SHP77 (cell line): Measurements from ENCODE around the gene KRCC1.

Source experiments
- DNase-seq, 2 experiments: peaks; one replicate each; lab custom pipeline; 2025; lab: John Stamatoyannopoulos, UW

KRCC1 gene

DNA sequence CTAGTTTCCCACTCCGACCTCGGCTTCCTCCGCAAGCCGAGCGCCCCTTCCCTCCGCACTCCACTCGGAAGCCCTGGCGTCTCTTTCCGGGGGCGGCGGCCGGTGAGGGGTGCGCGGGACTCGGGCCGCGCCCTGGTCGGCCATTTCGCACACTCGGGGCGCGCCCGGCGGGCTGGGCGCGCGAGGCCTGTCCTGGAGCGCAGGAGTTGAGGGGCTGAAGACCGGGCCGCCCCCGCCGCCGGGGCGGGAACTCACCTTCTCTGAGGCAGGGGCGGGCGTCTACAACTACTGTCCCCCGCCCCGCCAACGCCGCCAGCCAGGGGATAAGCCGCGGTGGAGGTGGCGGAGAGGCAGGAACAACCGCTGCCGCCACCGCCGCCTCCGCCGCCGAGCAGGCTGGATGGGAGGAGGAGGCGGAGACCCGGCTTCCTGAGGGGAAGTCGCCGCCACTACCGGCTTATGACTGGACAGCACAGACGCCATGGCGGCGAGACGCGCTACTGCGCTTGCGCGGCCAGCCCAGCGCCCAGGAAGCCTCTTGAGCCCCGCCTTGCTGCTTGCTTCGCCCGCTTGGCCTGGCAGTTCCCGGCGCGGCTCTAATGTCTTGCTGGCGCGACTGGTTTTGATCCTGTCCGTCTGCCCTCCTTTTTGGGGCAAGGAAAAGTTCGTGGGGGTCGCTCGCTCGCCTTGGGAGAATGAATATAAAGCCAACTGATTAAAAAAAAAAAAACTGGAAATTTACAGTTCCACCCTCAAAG is at the start of gene KRCC1:
Gene KRCC1, minus strand, starts transcription at position 413 of the 758 bp plus-strand sequence. CDS start 27,220 bp downstream, outside the sequence.
- peak; percentile 77 to 85 for DNase-seq

DNA sequence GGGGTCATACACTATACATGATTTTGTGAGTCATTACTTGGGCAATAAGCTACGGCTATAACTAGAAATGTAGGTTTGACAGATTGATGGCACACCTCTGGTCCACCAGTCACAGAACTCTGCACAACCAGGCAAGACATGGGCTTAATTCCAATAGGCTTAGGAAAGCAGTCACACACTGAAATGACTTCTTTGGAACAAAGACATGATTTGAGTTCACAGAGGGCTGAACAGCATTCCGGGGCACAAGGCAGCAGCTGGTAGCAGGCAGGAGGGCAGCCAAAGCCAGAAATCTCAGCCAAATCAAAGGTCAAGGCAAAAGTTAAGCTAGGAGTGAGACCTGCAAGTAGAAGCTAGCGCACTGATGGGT is 44.9 kb upstream of the KRCC1 start:
- no peak for DNase-seq

DNA sequence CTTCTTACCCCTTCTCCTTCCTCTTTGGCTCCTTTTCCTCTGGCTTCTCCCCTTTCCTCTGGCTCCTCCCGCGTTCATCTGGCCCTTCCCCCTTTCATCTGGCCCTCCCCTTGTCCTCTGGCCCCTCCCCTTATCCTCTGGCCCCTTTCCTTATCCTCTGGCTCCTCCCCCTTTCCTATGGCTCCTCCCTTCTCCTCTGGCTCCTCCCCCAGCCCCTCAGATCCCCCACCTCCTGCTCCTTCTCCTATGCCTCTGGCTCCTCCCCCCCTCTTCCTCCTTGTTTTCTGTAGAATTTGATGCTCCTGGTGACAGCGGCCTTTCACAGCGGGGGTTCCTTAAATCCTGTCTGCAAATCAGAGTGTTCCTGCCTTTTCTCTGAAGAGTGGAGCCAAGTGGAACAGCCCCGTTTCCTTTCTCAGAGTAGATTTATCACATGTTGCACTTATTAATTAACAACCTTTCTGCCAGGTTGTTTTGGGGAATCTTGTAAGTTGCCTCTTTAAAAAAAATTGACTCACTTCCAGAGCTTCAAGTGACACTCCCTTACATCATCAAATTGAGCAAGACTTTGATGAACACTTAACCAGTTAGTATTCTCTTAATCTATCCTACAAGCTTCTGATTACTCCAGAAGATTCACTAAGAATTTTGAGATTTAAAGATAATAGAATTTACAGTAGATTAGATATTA is 44.4 kb upstream of the KRCC1 start:
- no peak for DNase-seq

DNA sequence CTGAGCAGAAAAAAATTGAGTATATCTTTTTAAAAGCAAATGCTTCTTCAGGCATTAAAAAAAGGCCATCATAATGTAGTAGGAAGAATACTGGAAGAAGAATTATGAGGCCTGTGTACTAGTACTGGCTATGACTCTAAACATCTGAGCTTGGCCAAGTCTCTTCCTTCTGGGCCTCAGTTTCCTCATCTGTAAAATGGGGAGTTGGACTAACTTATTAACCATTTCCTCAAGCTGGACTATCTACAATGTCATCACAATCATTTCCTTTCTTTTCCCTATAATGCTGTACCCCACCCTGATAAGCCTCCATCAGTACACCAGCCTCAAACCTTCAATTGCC is 42.9 kb upstream of the KRCC1 start:
- no peak for DNase-seq

DNA sequence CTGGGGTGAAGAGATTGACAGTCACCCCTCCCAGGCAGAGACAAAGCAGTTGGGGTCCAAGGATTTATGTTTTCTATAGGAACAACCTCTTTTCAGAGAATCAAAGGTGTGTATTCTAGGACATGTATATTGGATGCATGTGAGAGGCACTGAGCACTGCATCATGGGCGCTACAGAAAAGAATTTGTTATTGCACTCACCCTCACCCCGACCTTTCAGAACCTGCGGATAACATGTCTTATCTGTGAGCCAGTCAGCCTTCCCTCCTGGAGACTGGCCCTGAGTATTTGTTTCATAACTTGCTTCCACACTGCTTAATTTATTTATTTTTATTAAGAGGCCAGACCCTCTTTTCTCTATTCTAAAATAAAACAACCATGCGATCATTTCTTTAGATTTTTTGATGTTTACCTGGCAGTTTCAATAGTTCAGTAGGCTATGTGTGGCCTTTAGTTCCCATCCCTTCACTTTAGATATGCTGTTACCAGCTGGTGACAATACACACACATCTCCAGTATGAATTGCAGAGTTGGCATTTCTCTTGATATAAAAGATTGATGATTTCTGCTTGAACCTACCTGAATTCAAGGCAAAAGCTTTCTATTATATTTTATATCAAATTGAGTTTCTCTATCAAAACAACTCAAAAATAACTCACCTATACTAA is 42.4 kb upstream of the KRCC1 start:
- no peak for DNase-seq

DNA sequence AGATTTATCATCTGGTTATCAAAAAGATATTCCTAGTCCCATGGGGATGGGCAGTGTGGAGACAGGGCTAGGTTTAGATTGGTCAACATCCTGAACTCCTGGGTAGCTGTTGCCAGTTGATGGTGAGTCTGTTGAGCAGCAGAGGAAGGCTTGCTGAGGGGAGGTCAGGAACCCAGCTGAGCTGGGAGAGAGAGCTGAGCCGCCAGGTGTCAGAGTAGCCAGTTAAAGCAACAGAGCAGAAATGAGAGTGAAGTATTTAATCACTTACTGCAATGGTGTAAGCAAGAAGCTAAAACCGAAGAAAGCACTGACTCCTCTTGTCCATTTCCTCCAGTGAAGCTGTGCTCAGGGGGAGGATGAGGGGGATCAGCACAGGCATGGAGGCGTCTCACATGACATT is 41.6 kb upstream of the KRCC1 start:
- no peak for DNase-seq

DNA sequence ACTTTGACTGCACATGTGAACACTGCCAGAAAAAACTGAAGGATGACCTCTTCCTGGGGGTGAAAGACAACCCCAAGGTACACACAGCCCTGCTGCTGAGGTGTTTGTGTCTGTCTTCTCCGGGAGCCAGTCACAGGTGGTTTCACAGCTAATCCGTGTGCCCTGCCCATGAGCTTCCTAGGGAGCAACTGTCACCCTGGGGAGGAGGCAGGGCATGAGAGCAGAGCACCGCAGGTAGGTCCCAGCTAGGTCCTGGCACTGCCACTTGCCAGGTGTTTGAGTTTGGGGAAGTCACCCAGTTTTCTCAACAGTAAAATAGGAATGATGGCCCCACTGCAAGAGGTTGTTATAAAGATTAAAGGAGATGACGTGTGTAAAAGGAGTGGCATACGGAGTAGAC is 41.1 kb upstream of the KRCC1 start:
- no peak for DNase-seq

DNA sequence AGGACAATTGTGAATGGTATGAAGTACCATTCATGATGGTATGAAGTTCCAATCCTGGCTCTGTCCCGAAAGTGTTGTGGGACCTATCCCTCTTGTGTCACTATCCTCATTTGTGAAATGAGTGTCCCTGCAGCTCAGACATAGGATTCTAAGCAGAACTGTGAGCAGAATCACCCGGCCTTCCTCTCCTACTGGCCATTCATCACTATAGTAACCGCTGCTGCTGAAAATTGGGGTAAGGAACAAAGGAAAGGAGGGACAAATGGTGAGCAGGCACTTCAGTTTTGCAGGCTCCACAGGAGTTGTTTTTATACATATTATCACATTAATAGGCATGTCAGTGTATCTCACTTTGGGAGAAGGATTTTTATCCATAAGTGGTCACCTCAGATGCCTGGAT is 39.4 kb upstream of the KRCC1 start:
- no peak for DNase-seq

DNA sequence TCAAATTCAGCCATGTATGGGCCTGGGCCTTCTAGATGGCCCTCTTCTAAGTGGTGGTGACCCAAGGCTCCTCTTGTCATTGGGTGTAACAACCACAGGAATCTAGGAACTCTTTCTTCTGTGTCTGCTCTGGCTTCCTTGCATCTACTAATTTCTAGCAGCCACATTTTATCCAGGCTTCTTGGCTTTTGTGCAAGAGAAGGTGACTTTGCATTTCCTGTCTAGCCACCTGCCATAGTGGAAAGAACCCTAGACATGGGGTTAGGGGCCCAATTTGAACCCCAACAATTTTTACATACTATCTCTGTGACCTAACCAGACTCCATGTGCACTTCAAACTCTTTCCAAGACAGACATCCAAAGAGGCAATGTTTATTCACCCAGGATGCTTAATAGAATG is 37.2 kb upstream of the KRCC1 start:
- DNase-seq = no peak

DNA sequence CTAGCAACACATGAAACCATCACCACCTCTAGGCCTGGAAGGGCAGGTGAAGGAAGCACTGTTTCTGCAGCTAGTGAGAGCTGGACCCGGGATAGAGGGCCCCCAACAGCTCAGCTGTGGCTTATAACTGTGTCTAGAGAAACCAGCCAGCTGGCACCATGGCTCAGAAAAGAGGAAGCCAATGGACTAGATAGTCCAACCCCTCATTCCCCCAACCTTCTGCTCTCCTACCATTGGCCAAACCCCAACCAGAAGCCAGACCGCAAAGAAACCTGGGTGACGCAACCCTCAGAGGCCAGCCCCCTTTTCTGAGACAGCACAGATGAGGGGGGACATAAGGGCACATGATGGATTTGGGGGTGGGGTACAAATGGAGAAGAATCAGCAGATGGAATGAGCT is 36.4 kb upstream of the KRCC1 start:
- DNase-seq = no peak

DNA sequence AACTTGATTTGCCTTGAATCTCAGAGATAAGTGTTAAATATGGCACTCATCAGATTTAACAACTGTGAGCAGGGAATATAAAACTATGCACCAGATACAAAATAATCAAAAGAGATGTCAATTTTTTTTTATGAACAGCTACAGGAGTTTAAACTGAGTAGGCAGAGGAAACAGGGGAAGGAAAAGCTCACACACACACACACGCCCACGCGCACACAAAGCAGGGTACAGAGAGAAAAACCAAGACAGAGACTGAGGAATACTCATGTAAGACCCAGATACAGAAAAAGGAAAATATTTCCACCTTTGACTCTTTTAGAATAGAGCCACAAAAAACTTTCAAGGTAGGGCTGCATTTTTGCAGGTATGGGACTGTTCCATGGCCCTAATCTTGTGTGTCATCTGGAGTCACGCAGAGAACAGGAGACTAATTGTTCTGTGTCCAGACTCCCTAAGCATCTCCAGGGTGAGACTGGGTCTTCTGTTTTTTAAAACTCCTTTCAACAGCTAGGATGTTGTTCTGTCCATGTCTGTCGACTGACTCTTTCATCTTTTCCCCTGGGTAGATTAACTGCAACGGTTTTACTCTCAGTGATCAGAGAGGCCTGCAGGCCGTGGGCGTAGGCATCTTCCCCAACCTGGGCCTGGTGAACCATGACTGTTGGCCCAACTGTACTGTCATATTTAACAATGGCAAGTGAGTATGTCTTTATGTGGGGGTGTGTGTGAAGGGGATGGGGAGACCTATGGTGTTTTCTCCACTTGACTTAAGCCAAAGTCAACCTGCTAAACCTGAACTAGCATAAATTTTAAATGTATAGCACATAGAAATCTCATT is 35.1 kb upstream of the KRCC1 start:
- DNase-seq = no peak

DNA sequence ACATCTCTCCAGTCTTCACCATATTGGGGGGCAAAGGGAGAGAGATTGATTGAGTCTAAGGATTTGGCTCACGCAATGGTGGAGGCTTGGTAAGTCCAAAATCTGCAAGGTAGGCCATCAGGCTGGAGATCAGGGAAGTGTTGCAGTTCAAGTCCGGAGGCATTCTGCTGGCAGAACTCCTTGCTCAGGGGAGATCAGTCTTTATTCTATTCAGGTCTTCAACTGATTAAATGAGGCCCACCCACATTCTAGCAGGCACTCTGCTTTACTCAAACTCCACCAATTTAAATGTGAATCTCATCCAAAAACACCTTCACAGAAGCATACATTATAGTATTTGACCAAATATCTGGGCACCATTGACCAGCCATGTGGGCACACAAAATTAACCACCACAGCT is 33.4 kb upstream of the KRCC1 start:
- DNase-seq = no peak

DNA sequence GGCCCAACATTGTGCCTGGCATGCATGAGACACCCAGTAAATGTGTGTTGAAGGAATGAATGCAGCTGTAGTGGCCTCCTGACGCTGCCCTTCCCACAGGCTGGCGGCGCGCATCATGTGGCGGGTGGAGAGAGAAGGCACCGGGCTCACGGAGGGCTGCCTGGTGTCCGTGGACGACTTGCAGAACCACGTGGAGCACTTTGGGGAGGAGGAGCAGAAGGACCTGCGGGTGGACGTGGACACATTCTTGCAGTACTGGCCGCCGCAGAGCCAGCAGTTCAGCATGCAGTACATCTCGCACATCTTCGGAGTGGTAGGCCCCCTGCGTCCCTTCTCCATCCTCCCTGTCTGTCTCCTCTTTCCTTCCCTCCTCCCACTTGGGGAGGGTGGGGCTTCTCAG is 32.2 kb upstream of the KRCC1 start:
- no peak for DNase-seq

DNA sequence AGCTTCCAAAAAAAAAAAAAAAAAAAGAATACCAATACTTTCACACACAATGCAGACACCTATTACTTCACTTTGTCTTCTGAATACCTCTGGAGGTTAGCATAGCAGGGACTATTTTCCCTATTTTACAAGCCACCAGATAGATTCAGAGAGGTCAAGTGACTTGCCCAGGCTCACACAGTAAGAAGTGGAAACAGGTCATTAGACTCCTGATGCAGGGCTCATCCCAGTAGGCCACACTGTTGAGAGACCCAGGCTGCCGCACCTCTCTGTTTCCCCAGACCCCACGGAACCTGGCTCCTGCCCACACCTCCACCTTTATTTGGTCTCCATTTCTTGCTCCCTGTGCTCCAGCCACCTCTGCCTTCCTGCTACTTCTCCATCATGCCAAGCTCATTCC is 31.5 kb upstream of the KRCC1 start:
- no peak for DNase-seq

DNA sequence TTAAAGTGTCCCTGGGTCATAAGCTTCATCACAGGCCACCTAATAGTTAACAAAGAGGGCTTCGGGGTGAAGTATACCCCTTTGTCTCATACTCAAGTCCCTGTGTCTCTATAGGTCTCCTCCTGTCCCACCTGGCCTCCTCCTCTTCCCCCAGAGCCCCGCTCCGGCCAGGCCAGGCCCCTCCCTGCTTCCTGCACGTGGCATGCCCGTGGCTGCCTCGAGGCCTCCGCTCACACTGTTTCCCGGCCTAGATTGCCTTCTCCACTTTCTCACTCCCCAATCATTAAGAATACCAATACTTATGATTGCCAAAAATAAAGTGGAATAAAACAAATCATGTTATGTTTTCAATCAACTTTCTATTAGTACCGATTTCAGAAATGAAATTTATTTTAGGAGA is 30.8 kb upstream of the KRCC1 start:
- no peak for DNase-seq

DNA sequence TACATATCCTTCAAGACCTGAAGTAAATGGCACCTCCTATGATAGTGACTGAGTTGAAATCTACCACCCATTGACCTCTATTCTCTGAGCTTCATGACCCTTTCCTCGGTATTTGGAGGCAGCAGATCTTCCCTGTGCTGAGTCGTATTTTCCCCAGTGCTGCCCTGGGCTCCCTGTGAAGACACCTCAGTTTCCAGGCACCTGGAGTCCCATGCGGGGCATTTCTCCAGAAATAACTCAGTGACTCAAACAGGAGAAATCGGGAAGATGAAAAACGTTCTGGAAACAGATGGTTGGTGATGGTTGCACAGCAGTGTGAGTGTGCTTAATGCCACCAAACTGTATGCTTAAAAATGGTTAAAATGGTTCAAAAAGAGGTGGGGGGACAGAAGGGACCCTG is 30.0 kb upstream of the KRCC1 start:
- DNase-seq = no peak

DNA sequence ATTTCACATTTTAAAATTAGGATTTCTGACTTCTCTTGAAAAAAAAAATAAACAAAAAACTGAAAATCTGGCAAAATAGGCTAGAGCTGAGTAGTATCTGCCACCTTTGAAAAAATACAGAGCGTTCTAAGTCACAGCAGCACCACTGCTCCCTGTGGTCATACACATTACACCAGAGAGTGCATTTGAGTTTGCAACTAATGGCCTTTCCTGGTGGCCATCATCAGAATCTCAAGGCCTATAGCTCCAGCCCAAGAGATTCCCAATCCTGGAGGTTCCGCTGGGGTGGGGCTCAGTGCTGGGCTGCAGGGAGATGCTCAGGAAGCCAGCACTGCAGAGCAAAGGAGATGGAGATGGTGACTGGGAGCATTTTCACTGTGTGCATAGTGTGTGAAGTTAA is 29.5 kb upstream of the KRCC1 start:
- DNase-seq = no peak

DNA sequence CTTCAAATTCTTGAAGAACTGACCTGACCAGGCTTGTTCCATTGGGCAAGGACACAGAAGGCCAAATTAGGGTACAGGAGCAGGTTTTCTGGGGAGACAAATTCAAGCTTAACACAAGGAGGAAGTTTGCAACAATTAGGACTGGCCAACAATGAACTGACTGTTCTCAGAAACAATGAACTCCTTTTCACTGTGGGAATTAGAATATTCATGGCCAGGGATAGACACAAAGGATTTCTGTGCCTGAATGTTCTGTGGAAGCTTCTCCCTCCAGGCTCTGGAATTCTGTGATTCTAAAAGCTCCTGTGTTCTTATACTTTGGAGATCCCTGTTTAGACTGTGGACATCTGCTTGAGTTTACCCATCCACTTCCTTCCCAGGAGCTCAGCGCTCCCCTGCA is 27.2 kb upstream of the KRCC1 start:
- DNase-seq = no peak

DNA sequence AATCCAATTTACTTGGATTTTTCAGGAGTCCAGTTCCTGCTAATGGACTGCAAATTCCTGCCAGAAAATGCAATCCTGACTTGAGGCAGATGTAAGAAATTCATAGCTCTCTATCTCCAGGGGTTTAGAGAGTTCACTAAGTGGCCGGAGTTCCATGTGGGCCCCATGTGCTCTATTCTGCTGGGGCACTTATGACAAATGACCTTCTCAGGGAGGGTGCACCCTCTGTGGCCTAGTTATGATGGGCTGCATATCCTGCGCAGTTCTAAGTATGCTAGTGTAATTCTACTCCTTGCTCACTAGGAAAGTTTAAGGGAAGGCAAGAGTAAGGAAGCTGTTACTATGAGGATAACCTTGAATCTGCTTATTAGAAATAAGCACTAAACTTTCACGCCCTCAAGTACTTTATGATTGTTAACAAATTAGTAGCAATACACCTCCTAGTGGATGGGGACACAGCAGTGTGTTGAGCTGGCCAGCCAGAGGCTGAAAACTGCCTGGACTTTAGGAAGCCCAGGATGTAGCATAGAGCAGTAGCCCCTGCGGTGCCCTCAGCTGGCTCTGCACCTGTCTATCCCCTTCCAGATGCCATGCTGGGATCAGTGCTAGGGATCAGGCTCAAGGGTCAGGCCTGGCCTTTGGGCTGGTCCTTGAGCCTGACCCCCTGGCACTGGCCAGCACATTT is 26.5 kb upstream of the KRCC1 start:
- DNase-seq = no peak

DNA sequence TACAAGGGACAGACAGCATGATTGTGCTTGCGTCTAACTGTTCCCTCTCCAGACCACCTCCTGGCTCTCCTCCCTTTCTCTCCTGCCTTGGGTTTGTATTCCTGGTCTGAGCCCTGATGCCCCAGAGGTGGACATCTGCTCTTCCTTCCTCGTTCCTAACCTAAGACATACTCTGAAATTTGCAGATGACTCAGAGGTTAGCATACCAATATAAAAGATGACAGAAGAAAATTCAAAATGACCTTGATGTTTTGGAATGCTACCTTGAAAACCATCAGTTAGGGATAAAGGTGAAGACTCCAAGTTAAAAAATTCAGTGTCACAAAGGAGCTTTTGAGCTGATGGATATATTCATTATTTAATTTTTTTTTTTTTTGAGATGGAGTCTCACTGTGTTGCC is 25.0 kb upstream of the KRCC1 start:
- no peak for DNase-seq

DNA sequence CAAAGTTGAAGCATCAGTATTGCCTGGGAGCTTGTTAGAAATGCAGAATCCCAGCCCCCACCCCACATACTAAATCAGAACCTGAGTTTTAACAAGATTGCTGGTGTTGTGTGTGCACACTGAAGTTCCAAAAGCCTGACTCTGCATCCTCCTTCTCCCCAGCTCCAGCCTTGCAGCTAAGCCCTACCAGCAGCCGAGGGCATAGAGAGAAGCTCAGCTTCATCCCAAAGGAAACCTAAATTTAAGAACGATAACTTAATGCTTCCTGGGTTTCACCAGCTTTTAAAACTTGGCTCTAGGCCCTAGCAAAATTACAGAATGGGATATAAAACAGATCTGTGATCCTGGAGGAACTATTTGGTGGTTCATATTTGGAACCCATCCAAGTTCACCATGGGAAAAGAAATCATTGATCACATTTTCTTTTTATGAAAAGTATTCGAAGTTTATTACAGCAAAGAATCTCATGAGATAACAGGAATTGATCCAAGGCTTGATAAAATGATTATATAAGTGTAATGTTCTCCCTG is 23.1 kb upstream of the KRCC1 start:
- DNase-seq = no peak

DNA sequence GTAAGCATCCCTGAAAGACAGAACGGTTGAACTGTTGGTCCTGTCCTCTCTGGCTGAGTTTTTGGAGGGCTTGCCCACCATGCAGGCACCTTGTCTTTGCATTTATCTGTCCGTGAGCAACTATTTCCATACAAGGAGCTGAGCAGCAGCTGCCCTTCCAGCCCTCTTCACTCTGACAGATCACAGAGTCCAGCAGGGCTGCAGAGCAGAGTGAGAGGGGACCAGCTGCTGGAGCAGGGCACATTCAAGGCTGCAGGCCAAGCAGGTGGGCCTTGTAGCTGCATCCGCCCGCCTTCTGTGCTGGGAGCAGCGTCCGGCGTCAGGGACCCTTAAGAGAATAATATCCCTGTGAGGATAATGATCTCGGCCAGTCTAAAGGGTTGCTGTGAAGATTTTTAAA is 21.5 kb upstream of the KRCC1 start:
- peak; percentile 61 to 78 for DNase-seq
